B cell (primary cell): ENCODE results near the gene PARD3.

Experiments used
- EZH2 ChIP-seq: IDR thresholded peaks from 2 replicates; pipeline ENCODE4 v1.6.1; 2012; ENCODE audit warnings: borderline replicate concordance, low read depth, mild to moderate bottlenecking, moderate library complexity, low read length; ENCODE audit not compliant: insufficient read depth, poor library complexity, severe bottlenecking
- TF ChIP-seq, protein P1 (sequence below): fragments of 200-600 bp; IDR thresholded peaks from one replicate; pipeline ENCODE4 v1.8.0; 2022; ENCODE audit warnings: antibody characterized with exemption, mild to moderate bottlenecking

DNA sequence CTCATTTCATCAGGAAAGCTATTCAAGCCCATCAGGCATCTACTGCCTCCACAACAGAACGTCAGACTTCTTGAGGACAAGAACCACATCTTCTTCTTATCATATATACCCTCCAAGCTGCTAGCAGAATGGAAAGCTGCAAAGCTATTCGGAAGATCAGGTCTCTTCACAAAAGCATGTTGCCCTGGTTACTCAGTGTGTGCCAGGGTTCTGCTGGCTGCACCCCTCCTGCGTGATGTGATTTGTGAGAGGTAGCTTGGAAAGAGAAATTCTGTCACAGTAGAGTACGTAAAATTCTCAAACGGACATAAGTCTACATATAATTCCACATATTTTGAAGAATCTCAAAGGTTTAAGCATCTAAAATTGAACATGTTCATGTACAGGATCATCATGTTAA, 681.7 kb downstream of the PARD3 start:
- TF ChIP-seq, protein P1, sequence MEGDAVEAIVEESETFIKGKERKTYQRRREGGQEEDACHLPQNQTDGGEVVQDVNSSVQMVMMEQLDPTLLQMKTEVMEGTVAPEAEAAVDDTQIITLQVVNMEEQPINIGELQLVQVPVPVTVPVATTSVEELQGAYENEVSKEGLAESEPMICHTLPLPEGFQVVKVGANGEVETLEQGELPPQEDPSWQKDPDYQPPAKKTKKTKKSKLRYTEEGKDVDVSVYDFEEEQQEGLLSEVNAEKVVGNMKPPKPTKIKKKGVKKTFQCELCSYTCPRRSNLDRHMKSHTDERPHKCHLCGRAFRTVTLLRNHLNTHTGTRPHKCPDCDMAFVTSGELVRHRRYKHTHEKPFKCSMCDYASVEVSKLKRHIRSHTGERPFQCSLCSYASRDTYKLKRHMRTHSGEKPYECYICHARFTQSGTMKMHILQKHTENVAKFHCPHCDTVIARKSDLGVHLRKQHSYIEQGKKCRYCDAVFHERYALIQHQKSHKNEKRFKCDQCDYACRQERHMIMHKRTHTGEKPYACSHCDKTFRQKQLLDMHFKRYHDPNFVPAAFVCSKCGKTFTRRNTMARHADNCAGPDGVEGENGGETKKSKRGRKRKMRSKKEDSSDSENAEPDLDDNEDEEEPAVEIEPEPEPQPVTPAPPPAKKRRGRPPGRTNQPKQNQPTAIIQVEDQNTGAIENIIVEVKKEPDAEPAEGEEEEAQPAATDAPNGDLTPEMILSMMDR = no peak
- TF ChIP-seq EZH2 = no peak
